Naive thymus-derived CD4-positive, alpha-beta T cell (primary cell): ENCODE measurements around the gene STAMBPL1. TPM values are rescaled to one million over a fixed set of nuclear protein-coding genes. Genes with fewer than 3 reads are reported as not detected.
A peak's percentile ranks its signal among the peaks of the same experiment; 100 is the strongest.

Experiments
- ATAC-seq: fragments of 150-1000 bp; cut with Tn5 transposase; 2 replicates; pipeline ENCODE4 v1.10.0; 2021; ENCODE audit warnings: mild to moderate bottlenecking, moderate library complexity
- CTCF ChIA-PET: fragments of 350-600 bp; sonication (Branson Sonifier 250); formaldehyde crosslinking; loops from one replicate; lab custom pipeline; 2021; ENCODE audit warnings: antibody characterized with exemption; lab: Charles Lee
- POLR2A ChIA-PET: fragments of 350-600 bp; sonication (Branson Sonifier 250); formaldehyde crosslinking; loops from one replicate; lab custom pipeline; 2021; ENCODE audit warnings: antibody characterized with exemption, inconsistent platforms; lab: Charles Lee
- DNase-seq, 9 donors: peaks; one replicate each; pipeline versions ENCODE4 v3.0.0 to v3.0.0-alpha.2; 2020 to 2022; ENCODE audit warnings: mixed read lengths in 1 of 9
- H3K27ac ChIP-seq: one replicate; pipeline ENCODE4 v1.7.0; 2013; ENCODE audit warnings: mild to moderate bottlenecking, low read depth, low read length, moderate library complexity
- H3K27me3 ChIP-seq, 2 donors: one replicate each; pipeline ENCODE4 v1.7.0; 2013; ENCODE audit warnings: low read length in 2 of 2, mild to moderate bottlenecking in 2 of 2, moderate library complexity in 2 of 2; ENCODE audit not compliant: control insufficient read depth in 2 of 2, insufficient read depth in 2 of 2
- H3K36me3 ChIP-seq, 3 experiments: 1 replicate in 2 of 3; 2 replicates in 1 of 3; pipeline ENCODE4 v1.7.0; 2013; ENCODE audit warnings: low read length in 3 of 3, mild to moderate bottlenecking in 3 of 3, moderate library complexity in 1 of 3; ENCODE audit not compliant: insufficient read depth in 3 of 3, control insufficient read depth in 2 of 3
- H3K4me1 ChIP-seq, 2 donors: one replicate each; pipeline ENCODE4 v1.7.0; 2013; ENCODE audit warnings: low read length in 2 of 2, mild to moderate bottlenecking in 2 of 2, moderate library complexity in 1 of 2; ENCODE audit not compliant: control insufficient read depth in 2 of 2, insufficient read depth in 2 of 2
- H3K4me3 ChIP-seq: 2 replicates; pipeline ENCODE4 v1.7.0; 2013; ENCODE audit warnings: mild to moderate bottlenecking, low read length
- H3K9me3 ChIP-seq, 3 experiments: 1 replicate in 2 of 3; 2 replicates in 1 of 3; pipeline ENCODE4 v1.7.0; 2013; ENCODE audit warnings: low read length in 3 of 3; ENCODE audit not compliant: control insufficient read depth in 2 of 3
- H3K27ac Mint-ChIP-seq, 9 donors: one replicate each; pipeline ENCODE4 v1.8.0; 2020 to 2022; ENCODE audit warnings: mixed read lengths in 9 of 9, mild to moderate bottlenecking in 8 of 9, moderate library complexity in 5 of 9, inconsistent platforms in 2 of 9
- H3K27me3 Mint-ChIP-seq, 5 donors: one replicate each; pipeline ENCODE4 v1.8.0; 2021 to 2022; ENCODE audit warnings: mixed read lengths in 5 of 5, mild to moderate bottlenecking in 1 of 5
- H3K36me3 Mint-ChIP-seq, 5 donors: one replicate each; pipeline ENCODE4 v1.8.0; 2020 to 2022; ENCODE audit warnings: mixed read lengths in 5 of 5, mild to moderate bottlenecking in 3 of 5, inconsistent platforms in 1 of 5
- H3K4me1 Mint-ChIP-seq, 7 donors: one replicate each; pipeline ENCODE4 v1.8.0; 2020 to 2022; ENCODE audit warnings: mixed read lengths in 7 of 7, mild to moderate bottlenecking in 3 of 7, inconsistent platforms in 1 of 7
- H3K4me3 Mint-ChIP-seq, 10 donors: one replicate each; pipeline ENCODE4 v1.8.0; 2020 to 2022; ENCODE audit warnings: mild to moderate bottlenecking in 10 of 10, mixed read lengths in 10 of 10, moderate library complexity in 6 of 10, inconsistent platforms in 2 of 10
- H3K9me3 Mint-ChIP-seq, 11 donors: one replicate each; pipeline ENCODE4 v1.8.0; 2020 to 2022; ENCODE audit warnings: mixed read lengths in 11 of 11, mild to moderate bottlenecking in 4 of 11, inconsistent platforms in 1 of 11, moderate library complexity in 1 of 11
- intact Hi-C, 2 donors: fragments of 100-400 bp; cut with micrococcal nuclease; formaldehyde crosslinking; loops; one replicate each; pipeline ENCODE4 v1.15.1; 2023
- polyA plus RNA-seq, 2 donors: library from polyadenylated mRNA; unstranded; fragments of 300-500 nt; fragmentation: Illumina TruSeq; gene quantifications; one replicate each; pipeline ENCODE4 v1.2.3, GENCODE V29; 2021
- total RNA-seq, 6 experiments: library from RNA in 5 of 6; stranded (reverse) in 5 of 6; gene quantifications; 1 replicate in 5 of 6; 2 replicates in 1 of 6; pipeline ENCODE4 v1.2.3 and lab custom pipeline; 2021 to 2026

Gene STAMBPL1
- total and polyA plus RNA-seq, 7 experiments from 2014 or later, result 12.5 to 57.7 (median 35.7) TPM

GRCh38 chr10:88953662-88954061 is 73.6 kb downstream of the STAMBPL1 start:
- H3K4me3 ChIP-seq, result no peak overlapping the region
- peaks cover 5 to 22% (median 8%) of the 10 kb centered on the region in 5 donors for H3K36me3 Mint-ChIP-seq
- peaks cover 0 to 11% (median 5%) of the 10 kb centered on the region in 7 donors for H3K4me1 Mint-ChIP-seq
- no peak for DNase-seq
- intact Hi-C loops, result no loop called here
- CTCF ChIA-PET, result no interaction called here
- H3K36me3 ChIP-seq, result no peaks in the 10 kb centered on the region
- no peak for ATAC-seq
- H3K27me3 Mint-ChIP-seq, result no peaks in the 10 kb centered on the region
- no peak overlapping the region for H3K4me3 Mint-ChIP-seq
- no peak overlapping the region for H3K27ac Mint-ChIP-seq
- H3K27me3 ChIP-seq, result no peaks in the 10 kb centered on the region
- H3K9me3 ChIP-seq, result no peaks in the 10 kb centered on the region
- POLR2A ChIA-PET, result no interaction called here
- H3K4me1 ChIP-seq, result no peaks in the 10 kb centered on the region
- H3K27ac ChIP-seq, result no peak overlapping the region
- H3K9me3 Mint-ChIP-seq, result peaks cover 0 to 2% (median 0%) of the 10 kb centered on the region in 11 donors

GRCh38 chr10:88954458-88955083 is 74.5 kb downstream of the STAMBPL1 start:
- H3K27ac Mint-ChIP-seq, result no peak overlapping the region
- peaks cover 5 to 22% (median 5%) of the 10 kb centered on the region in 5 donors for H3K36me3 Mint-ChIP-seq
- Histone ChIP-seq H3K36me3 (no peaks in the 10 kb centered on the region), H3K4me1 (no peaks in the 10 kb centered on the region), H3K27ac (no peak overlapping the region), H3K4me3 (no peak overlapping the region), H3K27me3 (no peaks in the 10 kb centered on the region), H3K9me3 (no peaks in the 10 kb centered on the region)
- no peaks in the 10 kb centered on the region for H3K27me3 Mint-ChIP-seq
- ChIA-PET CTCF (no interaction called here), POLR2A (no interaction called here)
- H3K9me3 Mint-ChIP-seq, result peaks cover 0 to 2% (median 0%) of the 10 kb centered on the region in 11 donors
- DNase-seq, result no peak
- no peak overlapping the region for H3K4me3 Mint-ChIP-seq
- ATAC-seq, result no peak
- H3K4me1 Mint-ChIP-seq, result peaks cover 0 to 11% (median 5%) of the 10 kb centered on the region in 7 donors
- intact Hi-C loops, result no loop called here

- DNase-seq (no peak), ATAC-seq (no peak)
- Mint-ChIP-seq H3K9me3 (peaks cover 0 to 2% (median 0%) of the 10 kb centered on the region in 11 donors), H3K36me3 (peaks cover 0 to 14% (median 5%) of the 10 kb centered on the region in 5 donors), H3K4me3 (no peak overlapping the region), H3K27ac (no peak overlapping the region), H3K4me1 (peaks cover 14 to 23% (median 19%) of the 10 kb centered on the region in 7 donors), H3K27me3 (no peaks in the 10 kb centered on the region)
- no peaks in the 10 kb centered on the region for H3K36me3 ChIP-seq
- ChIA-PET POLR2A (no interaction called here), CTCF (no interaction called here)
- H3K27me3 ChIP-seq, result no peaks in the 10 kb centered on the region
- H3K4me1 ChIP-seq, result peaks cover 10 to 14% of the 10 kb centered on the region in 2 donors
- H3K27ac ChIP-seq, result no peak overlapping the region
- no peaks in the 10 kb centered on the region for H3K9me3 ChIP-seq
- H3K4me3 ChIP-seq, result no peak overlapping the region
- intact Hi-C loops, result no loop called here
Measured at GRCh38 chr10:88957381-88957780, 77.3 kb downstream of the STAMBPL1 start.

GRCh38 chr10:88958721-88959120 is 78.7 kb downstream of the STAMBPL1 start:
- ChIA-PET POLR2A (no interaction called here), CTCF (no interaction called here)
- peaks cover 0 to 2% (median 0%) of the 10 kb centered on the region in 11 donors for H3K9me3 Mint-ChIP-seq
- Histone ChIP-seq H3K9me3 (no peaks in the 10 kb centered on the region), H3K4me3 (no peak overlapping the region), H3K27me3 (no peaks in the 10 kb centered on the region), H3K27ac (no peak overlapping the region), H3K4me1 (peaks cover 10 to 20% of the 10 kb centered on the region in 2 donors), H3K36me3 (no peaks in the 10 kb centered on the region)
- H3K4me1 Mint-ChIP-seq, result peaks cover 16 to 28% (median 27%) of the 10 kb centered on the region in 7 donors
- intact Hi-C loops, result no loop called here
- DNase-seq (no peak), ATAC-seq (no peak)
- peaks cover 0 to 11% (median 7%) of the 10 kb centered on the region in 5 donors for H3K36me3 Mint-ChIP-seq
- no peaks in the 10 kb centered on the region for H3K27me3 Mint-ChIP-seq
- H3K27ac Mint-ChIP-seq, result no peak overlapping the region
- H3K4me3 Mint-ChIP-seq, result no peak overlapping the region

GRCh38 chr10:88960802-88961201 is 80.8 kb downstream of the STAMBPL1 start:
- Mint-ChIP-seq H3K9me3 (peaks cover 0 to 2% (median 0%) of the 10 kb centered on the region in 11 donors), H3K36me3 (peaks cover 0 to 7% (median 0%) of the 10 kb centered on the region in 5 donors), H3K4me1 (peaks cover 16 to 28% (median 26%) of the 10 kb centered on the region in 7 donors), H3K27ac (no peak overlapping the region), H3K4me3 (peak overlapping the region in 1 of 10 donors; percentile 2), H3K27me3 (no peaks in the 10 kb centered on the region)
- Histone ChIP-seq H3K27me3 (no peaks in the 10 kb centered on the region), H3K4me3 (no peak overlapping the region), H3K36me3 (no peaks in the 10 kb centered on the region), H3K4me1 (peaks cover 10 to 20% of the 10 kb centered on the region in 2 donors), H3K9me3 (no peaks in the 10 kb centered on the region), H3K27ac (no peak overlapping the region)
- intact Hi-C loops, result no loop called here
- ChIA-PET CTCF (no interaction called here), POLR2A (no interaction called here)
- DNase-seq (no peak), ATAC-seq (no peak)

GRCh38 chr10:88961266-88961665 is 81.2 kb downstream of the STAMBPL1 start:
- peaks cover 10 to 20% of the 10 kb centered on the region in 2 donors for H3K4me1 ChIP-seq
- Mint-ChIP-seq H3K27ac (no peak overlapping the region), H3K36me3 (peaks cover 0 to 7% (median 0%) of the 10 kb centered on the region in 5 donors), H3K4me1 (peaks cover 16 to 28% (median 26%) of the 10 kb centered on the region in 7 donors), H3K4me3 (peak overlapping the region in 1 of 10 donors; percentile 2), H3K9me3 (peaks cover 0 to 2% (median 0%) of the 10 kb centered on the region in 11 donors), H3K27me3 (no peaks in the 10 kb centered on the region)
- CTCF ChIA-PET, result no interaction called here
- H3K36me3 ChIP-seq, result no peaks in the 10 kb centered on the region
- H3K9me3 ChIP-seq, result no peaks in the 10 kb centered on the region
- ATAC-seq (no peak), DNase-seq (no peak)
- no peaks in the 10 kb centered on the region for H3K27me3 ChIP-seq
- intact Hi-C loops, result no loop called here
- H3K27ac ChIP-seq, result no peak overlapping the region
- no peak overlapping the region for H3K4me3 ChIP-seq
- POLR2A ChIA-PET, result no interaction called here
